Measurements from ENCODE around the gene ZNF599. TPM values are rescaled to one million over a fixed set of nuclear protein-coding genes. Genes with fewer than 3 reads are reported as not detected.

The ZNF599 gene
- total RNA-seq, 1 experiment from 2014 or later: 9.0 TPM

GRCh38 chr19:34778342-34778741, 5.3 kb upstream of the ZNF599 start:
- H3K27me3 ChIP-seq: no peaks in the 10 kb centered on the region
- DNase-seq: no peak

GRCh38 chr19:34774857-34775256, 1.8 kb upstream of the ZNF599 start:
- Histone ChIP-seq H3K4me3 (no peak overlapping the region), H3K4me1 (no peaks in the 10 kb centered on the region), H3K27me3 (no peaks in the 10 kb centered on the region), H3K36me3 (no peaks in the 10 kb centered on the region), H3K9me3 (replicated peaks) (peaks cover 3% of the 10 kb centered on the region), H3K27ac (no peak overlapping the region)
- DNase-seq: no peak

More at GRCh38 chr19:34778342-34778741, 5.3 kb upstream of the ZNF599 start:
- Histone ChIP-seq H3K27ac (no peak overlapping the region), H3K4me3 (no peak overlapping the region), H3K4me1 (no peaks in the 10 kb centered on the region), H3K9me3 (replicated peaks) (no peaks in the 10 kb centered on the region; the same call in 1 of the 2 replicates), H3K36me3 (no peaks in the 10 kb centered on the region)

DNA sequence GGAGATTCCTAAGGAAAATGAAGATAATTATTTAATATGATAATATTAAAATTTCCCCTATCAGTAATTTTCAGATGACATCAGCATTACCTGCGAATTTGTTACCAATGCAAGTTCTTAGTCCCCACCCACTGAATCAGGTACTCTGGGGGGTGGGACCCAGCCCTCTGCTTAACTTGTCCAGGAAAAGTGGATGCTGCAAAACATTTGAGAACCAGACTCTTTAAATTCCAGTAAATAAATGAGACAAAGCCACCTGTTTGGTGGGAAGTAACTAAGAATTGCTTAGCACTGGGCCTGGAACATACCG, 495 bp upstream of the ZNF599 start:
- Histone ChIP-seq H3K27ac (no peak overlapping the region), H3K4me3 (peak overlapping the region; percentile 69)
- DNase-seq: no peak

DNA sequence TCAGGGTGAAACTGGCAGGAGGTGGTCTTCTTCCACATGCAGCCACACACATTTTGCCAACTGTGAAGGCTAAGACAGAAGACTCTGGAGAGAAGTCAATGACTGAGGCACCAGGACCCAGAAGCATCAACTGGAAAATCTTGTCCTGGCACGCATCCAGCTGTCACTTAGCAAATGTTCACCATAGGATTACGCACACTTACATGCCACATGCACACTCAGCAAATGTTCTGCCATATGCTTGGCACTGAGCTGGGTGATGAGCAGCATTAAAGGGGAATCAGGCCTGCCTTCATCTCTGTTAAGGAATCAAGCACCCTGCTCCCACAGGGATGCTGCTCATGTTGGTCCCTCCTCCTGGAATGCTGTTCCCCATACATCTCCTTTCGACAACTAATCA, 5.1 kb downstream of the ZNF599 start:
- no peak overlapping the region for H3K4me3 ChIP-seq
- no peaks in the 10 kb centered on the region for H3K4me1 ChIP-seq
- H3K9me3 ChIP-seq (replicated peaks): peaks cover 6% of the 10 kb centered on the region
- no peaks in the 10 kb centered on the region for H3K27me3 ChIP-seq
- no peak overlapping the region for H3K27ac ChIP-seq
- peaks cover 28% of the 10 kb centered on the region for H3K36me3 ChIP-seq
- DNase-seq: no peak

More for the DNA sequence above, 495 bp upstream of the ZNF599 start:
- Histone ChIP-seq H3K36me3 (no peaks in the 10 kb centered on the region), H3K9me3 (replicated peaks) (peaks cover 3% of the 10 kb centered on the region), H3K4me1 (no peaks in the 10 kb centered on the region), H3K27me3 (no peaks in the 10 kb centered on the region)

- no peaks in the 10 kb centered on the region for H3K27me3 ChIP-seq
- no peak overlapping the region for H3K27ac ChIP-seq
- no peak overlapping the region for H3K4me3 ChIP-seq
- DNase-seq: no peak
- peaks cover 28% of the 10 kb centered on the region for H3K36me3 ChIP-seq
- H3K4me1 ChIP-seq: no peaks in the 10 kb centered on the region
- H3K9me3 ChIP-seq (replicated peaks): peaks cover 5% of the 10 kb centered on the region
Measured at GRCh38 chr19:34766386-34766785, 6.6 kb downstream of the ZNF599 start.

- H3K4me3 ChIP-seq: no peak overlapping the region
- no peak for DNase-seq
- H3K9me3 ChIP-seq (replicated peaks): peaks cover 30% of the 10 kb centered on the region
- H3K27me3 ChIP-seq: no peaks in the 10 kb centered on the region
- H3K36me3 ChIP-seq: peaks cover under 1% of the 10 kb centered on the region; the same call in 1 of the 2 replicates
- H3K27ac ChIP-seq: no peak overlapping the region
- H3K4me1 ChIP-seq: no peaks in the 10 kb centered on the region
Measured at GRCh38 chr19:34759218-34759917, 13.6 kb downstream of the ZNF599 start.

GRCh38 chr19:34757441-34757840, 15.6 kb downstream of the ZNF599 start:
- H3K27ac ChIP-seq: no peak overlapping the region
- no peak overlapping the region for H3K4me3 ChIP-seq
- H3K9me3 ChIP-seq (replicated peaks): peaks cover 28% of the 10 kb centered on the region
- no peak for DNase-seq
- H3K27me3 ChIP-seq: no peaks in the 10 kb centered on the region
- H3K4me1 ChIP-seq: no peaks in the 10 kb centered on the region
- H3K36me3 ChIP-seq: no peaks in the 10 kb centered on the region

DNA sequence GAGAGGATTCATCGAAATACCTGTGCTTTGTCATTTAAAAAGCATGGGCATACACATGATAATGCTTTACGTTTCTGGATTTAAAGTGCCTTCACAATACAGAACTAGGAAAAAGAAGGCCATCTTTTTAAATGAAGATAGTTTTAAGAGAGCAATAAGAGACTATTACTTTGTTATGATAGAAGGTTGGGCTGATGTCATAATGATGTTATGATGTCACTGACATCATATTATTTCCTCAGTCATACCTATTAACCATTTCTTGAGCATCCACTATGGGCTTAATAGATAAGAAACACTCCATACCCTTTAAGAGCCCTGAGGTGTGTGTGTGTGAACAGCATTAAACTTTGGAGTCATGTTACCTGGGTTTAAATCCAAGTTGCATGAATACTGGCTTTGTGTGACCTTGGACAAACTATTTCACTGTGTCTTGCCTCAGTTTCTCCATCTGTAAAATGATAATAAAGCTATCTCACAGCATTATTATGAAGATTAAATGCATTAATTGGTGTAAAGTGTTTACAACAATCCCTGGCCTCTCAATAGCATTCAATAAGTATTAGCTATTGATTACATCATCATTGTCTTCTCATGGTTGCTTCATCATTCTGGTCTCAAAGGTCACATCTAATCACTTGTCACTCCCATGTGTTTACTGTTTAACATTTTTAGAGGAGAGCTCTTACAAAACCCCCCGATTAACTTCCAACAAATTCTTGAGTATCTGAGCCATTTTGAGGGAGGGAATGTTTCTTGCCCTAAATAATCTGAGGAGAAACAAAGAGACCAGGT, 27.9 kb downstream of the ZNF599 start:
- no peaks in the 10 kb centered on the region for H3K4me1 ChIP-seq
- peaks cover 8% of the 10 kb centered on the region for H3K9me3 ChIP-seq (replicated peaks)
- H3K27ac ChIP-seq: no peak overlapping the region
- DNase-seq: no peak
- H3K27me3 ChIP-seq: no peaks in the 10 kb centered on the region
- no peak overlapping the region for H3K4me3 ChIP-seq
- H3K36me3 ChIP-seq: peaks cover 18% of the 10 kb centered on the region

DNA sequence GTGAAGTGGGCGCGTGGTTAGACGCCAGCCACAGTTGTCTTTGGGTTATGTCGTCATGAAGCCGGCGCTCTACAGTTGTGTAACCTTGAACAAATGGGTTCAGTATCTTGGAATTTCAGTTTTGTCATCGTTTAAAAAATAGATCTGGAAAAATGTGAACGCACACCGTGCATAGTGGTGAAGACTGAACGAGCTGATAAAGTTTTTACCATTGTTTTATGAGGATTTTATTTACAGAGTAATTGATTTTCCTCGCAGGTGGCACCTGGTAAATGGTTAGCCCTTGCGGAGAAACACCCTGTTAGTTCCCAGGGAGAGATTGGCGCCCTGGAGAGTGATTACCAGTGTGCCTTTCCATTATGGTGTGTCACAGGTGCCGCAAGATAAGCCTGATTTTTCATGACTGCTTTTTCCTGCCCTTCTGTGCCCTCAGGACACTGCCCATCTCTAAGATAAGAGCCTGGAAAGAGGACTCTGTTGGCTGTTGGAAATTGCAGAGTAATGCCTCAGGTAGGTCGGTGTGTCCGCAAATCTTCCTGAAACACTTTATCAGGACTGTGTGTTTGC, 38.4 kb downstream of the ZNF599 start:
- peak in 1 of 2 experiments; percentile 25 for DNase-seq
- no peaks in the 10 kb centered on the region for H3K27me3 ChIP-seq
- H3K36me3 ChIP-seq: peaks cover 11% of the 10 kb centered on the region
- H3K4me1 ChIP-seq: no peaks in the 10 kb centered on the region
- H3K4me3 ChIP-seq: peak overlapping the region; percentile 99
- peak overlapping the region; percentile 98 for H3K27ac ChIP-seq
- peaks cover 4% of the 10 kb centered on the region; the same call in 1 of the 2 replicates for H3K9me3 ChIP-seq (replicated peaks)

- H3K4me3 ChIP-seq: peak within 1 kb of the TSS; percentile 99
- H3K27ac ChIP-seq: peak within 1 kb of the TSS; percentile 98
- DNase-seq: peak; percentile 90 to 95
Measured at GRCh38 chr19:34733746-34734536, 39.1 kb downstream of the ZNF599 start, which contains the start of gene ZNF181. TSS of gene ZNF181 (plus strand) at chr19:34734243. CDS start at chr19:34735038, 795 bp downstream.

DNA sequence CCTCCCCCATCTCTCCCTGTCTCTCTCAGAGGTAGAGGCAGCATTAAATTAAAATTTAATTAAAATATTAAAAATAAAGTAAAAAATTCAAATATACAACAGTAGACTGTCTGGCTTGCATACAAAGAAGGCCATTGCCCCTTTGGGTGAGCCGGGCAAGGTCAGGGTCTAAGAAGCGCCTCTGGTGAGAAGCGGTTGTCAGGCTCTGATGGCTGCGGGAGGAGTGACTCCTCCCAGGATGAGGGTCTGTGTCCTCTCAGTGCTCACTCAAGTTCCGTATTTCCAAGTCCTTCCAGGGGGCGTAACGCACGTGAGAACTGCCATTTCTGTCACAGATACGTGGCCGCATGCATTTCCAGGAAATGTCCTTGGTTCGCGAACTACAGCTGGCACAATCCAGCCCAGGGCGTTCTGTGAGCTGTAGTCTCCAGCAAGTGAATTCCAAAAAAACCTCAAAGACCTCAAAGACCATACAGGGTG, 39.7 kb downstream of the ZNF599 start:
- H3K27ac ChIP-seq: peak overlapping the region; percentile 98
- H3K27me3 ChIP-seq: no peaks in the 10 kb centered on the region
- H3K9me3 ChIP-seq (replicated peaks): 0 out of 2 replicates have a peak, but pooled peaks cover 4% of the 10 kb centered on the region
- peak in 1 of 2 experiments; percentile 60 for DNase-seq
- peak overlapping the region; percentile 99 for H3K4me3 ChIP-seq
- H3K36me3 ChIP-seq: no peaks in the 10 kb centered on the region
- no peaks in the 10 kb centered on the region for H3K4me1 ChIP-seq

More at GRCh38 chr19:34733746-34734536, 39.1 kb downstream of the ZNF599 start, which contains the start of gene ZNF181:
- no peaks in the 10 kb centered on the region for H3K4me1 ChIP-seq
- no peaks in the 10 kb centered on the region for H3K27me3 ChIP-seq
- H3K36me3 ChIP-seq: 0 out of 2 replicates have a peak, but pooled peaks cover 5% of the 10 kb centered on the region
- peaks cover 4% of the 10 kb centered on the region; the same call in 1 of the 2 replicates for H3K9me3 ChIP-seq (replicated peaks)

DNA sequence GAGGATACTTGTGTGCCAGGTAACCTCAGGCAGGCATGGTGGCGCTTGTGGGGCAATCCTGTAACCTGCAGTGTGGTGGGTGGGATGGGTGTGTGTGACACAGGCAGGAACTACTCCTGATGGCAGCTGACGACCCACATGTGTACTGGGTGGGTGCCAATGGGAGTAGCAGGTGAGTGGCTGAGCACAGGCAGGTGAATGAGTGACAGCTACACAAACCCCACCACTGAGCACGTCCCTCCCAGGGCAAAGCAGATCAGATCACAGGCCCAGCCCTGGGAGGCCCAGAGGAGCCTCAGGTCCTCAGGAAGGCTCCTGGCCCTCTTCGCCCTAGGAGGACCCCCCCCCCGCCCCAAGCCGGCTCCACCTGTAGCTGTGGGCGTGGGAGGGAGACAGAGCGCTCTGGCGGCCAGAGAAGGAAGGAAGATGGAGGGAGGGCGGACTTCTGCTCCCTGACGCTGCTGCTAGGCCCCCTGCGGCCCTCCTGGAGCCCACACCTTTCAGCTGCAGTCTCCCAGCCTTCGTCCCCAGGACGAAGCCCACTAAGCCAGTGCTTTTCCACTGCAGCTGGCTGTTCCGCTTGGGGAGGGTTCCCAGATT, 40.3 kb downstream of the ZNF599 start:
- H3K9me3 ChIP-seq (replicated peaks): 0 out of 2 replicates have a peak, but pooled peaks cover 4% of the 10 kb centered on the region
- no peaks in the 10 kb centered on the region for H3K27me3 ChIP-seq
- no peaks in the 10 kb centered on the region for H3K36me3 ChIP-seq
- no peaks in the 10 kb centered on the region for H3K4me1 ChIP-seq
- H3K27ac ChIP-seq: no peak overlapping the region; the same call in 1 of the 2 replicates
- peak overlapping the region; percentile 99 for H3K4me3 ChIP-seq
- DNase-seq: no peak

GRCh38 chr19:34731964-34732363, 41.1 kb downstream of the ZNF599 start:
- Histone ChIP-seq H3K9me3 (replicated peaks) (0 out of 2 replicates have a peak, but pooled peaks cover 4% of the 10 kb centered on the region), H3K4me1 (no peaks in the 10 kb centered on the region), H3K4me3 (no peak overlapping the region), H3K27ac (no peak overlapping the region), H3K36me3 (no peaks in the 10 kb centered on the region), H3K27me3 (no peaks in the 10 kb centered on the region)
- no peak for DNase-seq
